Mesenchymal stem cell (in vitro differentiated cells and primary cell): Measurements from ENCODE around the gene CAMK1G.
A peak's percentile ranks its signal among the peaks of the same experiment; 100 is the strongest.

ENCODE experiments used
- DNase-seq: peaks from one replicate; pipeline ENCODE4 v3.0.0-alpha.2; 2013
- H2AFZ ChIP-seq: one replicate; pipeline ENCODE4 v1.6.1; 2013; ENCODE audit warnings: low read depth, mild to moderate bottlenecking, control low read depth, inconsistent platforms, low read length, moderate library complexity
- H2AK5ac ChIP-seq: 2 replicates; pipeline ENCODE4 v1.6.1; 2013; ENCODE audit warnings: low read length, moderate library complexity, mild to moderate bottlenecking, inconsistent platforms; ENCODE audit not compliant: severe bottlenecking
- H2BK120ac ChIP-seq: one replicate; pipeline ENCODE4 v1.6.1; 2013; ENCODE audit warnings: low read depth, mild to moderate bottlenecking, inconsistent platforms, low read length, moderate library complexity
- H2BK12ac ChIP-seq, 2 experiments: one replicate each; pipeline ENCODE4 v1.6.1; 2013; ENCODE audit warnings: inconsistent platforms in 2 of 2, low read length in 2 of 2, mild to moderate bottlenecking in 2 of 2, moderate library complexity in 2 of 2, control low read depth in 1 of 2
- H2BK15ac ChIP-seq: one replicate; pipeline ENCODE4 v1.6.1; 2013; ENCODE audit warnings: mild to moderate bottlenecking, low read depth, inconsistent platforms; ENCODE audit not compliant: poor library complexity, severe bottlenecking
- H2BK5ac ChIP-seq: 2 replicates; pipeline ENCODE4 v1.6.1; 2013; ENCODE audit warnings: low read depth, mild to moderate bottlenecking, low read length, control low read depth, inconsistent platforms; ENCODE audit not compliant: poor library complexity, severe bottlenecking
- H3K14ac ChIP-seq, 2 experiments: one replicate each; pipeline ENCODE4 v1.6.1; 2013; ENCODE audit warnings: inconsistent platforms in 2 of 2, low read length in 2 of 2, control low read depth in 1 of 2, mild to moderate bottlenecking in 1 of 2, moderate library complexity in 1 of 2
- H3K18ac ChIP-seq, 2 experiments: one replicate each; pipeline ENCODE4 v1.6.1; 2013; ENCODE audit warnings: inconsistent platforms in 2 of 2, low read length in 2 of 2, control low read depth in 1 of 2, low read depth in 1 of 2, mild to moderate bottlenecking in 1 of 2
- H3K23ac ChIP-seq, 2 experiments: one replicate each; pipeline ENCODE4 v1.6.1; 2013; ENCODE audit warnings: inconsistent platforms in 2 of 2, low read length in 2 of 2, mild to moderate bottlenecking in 2 of 2, moderate library complexity in 2 of 2, control low read depth in 1 of 2
- H3K27ac ChIP-seq: 2 replicates; pipeline ENCODE4 v1.5.1; 2013; ENCODE audit warnings: mild to moderate bottlenecking, moderate library complexity, low read length, control low read depth, inconsistent platforms; ENCODE audit not compliant: poor library complexity, severe bottlenecking
- H3K27me3 ChIP-seq, 2 experiments: 2 replicates each; pipeline versions ENCODE4 v1.6.1 to v1.7.0; 2013; ENCODE audit warnings: low read length in 2 of 2, mild to moderate bottlenecking in 2 of 2, moderate library complexity in 2 of 2, control low read depth in 1 of 2, inconsistent platforms in 1 of 2; ENCODE audit not compliant: control insufficient read depth in 1 of 2, insufficient read depth in 1 of 2
- H3K36me3 ChIP-seq, 2 experiments: 2 replicates each; pipeline versions ENCODE4 v1.6.1 to v1.7.0; 2013; ENCODE audit warnings: low read length in 2 of 2, control low read depth in 1 of 2, inconsistent platforms in 1 of 2, low read depth in 1 of 2, mild to moderate bottlenecking in 1 of 2; ENCODE audit not compliant: insufficient read depth in 2 of 2, control insufficient read depth in 1 of 2
- H3K4ac ChIP-seq, 2 experiments: one replicate each; pipeline ENCODE4 v1.6.1; 2013; ENCODE audit warnings: inconsistent platforms in 2 of 2, low read length in 2 of 2, mild to moderate bottlenecking in 2 of 2, moderate library complexity in 2 of 2, control low read depth in 1 of 2, low read depth in 1 of 2
- H3K4me1 ChIP-seq: 2 replicates; pipeline ENCODE4 v1.6.1; 2013; ENCODE audit warnings: low read depth, low read length, control low read depth; ENCODE audit not compliant: control insufficient read depth, insufficient read depth
- H3K4me2 ChIP-seq: 2 replicates; pipeline ENCODE4 v1.6.1; 2013; ENCODE audit warnings: low read length, mild to moderate bottlenecking, inconsistent platforms; ENCODE audit not compliant: poor library complexity, severe bottlenecking
- H3K4me3 ChIP-seq, 2 experiments: 2 replicates each; pipeline versions ENCODE4 v1.5.1 to v1.7.0; 2013; ENCODE audit warnings: low read length in 2 of 2, mild to moderate bottlenecking in 2 of 2, control low read depth in 1 of 2, low read depth in 1 of 2; ENCODE audit not compliant: insufficient read depth in 1 of 2
- H3K79me1 ChIP-seq: replicated peaks from 2 replicates; pipeline ENCODE4 v1.6.1; 2013; ENCODE audit warnings: mild to moderate bottlenecking, control low read depth, low read length, inconsistent platforms; ENCODE audit not compliant: poor library complexity, severe bottlenecking
- H3K9ac ChIP-seq: 2 replicates; pipeline ENCODE4 v1.7.0; 2013; ENCODE audit warnings: mild to moderate bottlenecking, low read length, moderate library complexity
- H3K9me3 ChIP-seq: 2 replicates; pipeline ENCODE4 v1.7.0; 2013; ENCODE audit warnings: mild to moderate bottlenecking, low read length; ENCODE audit not compliant: control insufficient read depth
- H4K8ac ChIP-seq: one replicate; pipeline ENCODE4 v1.6.1; 2013; ENCODE audit warnings: inconsistent platforms, mild to moderate bottlenecking, low read length, moderate library complexity
- H4K91ac ChIP-seq: one replicate; pipeline ENCODE4 v1.6.1; 2013; ENCODE audit warnings: mild to moderate bottlenecking, low read length, inconsistent platforms
- WGBS: methylation state at CpG from one replicate; pipeline ENCODE4 v1.1.7; 2013; ENCODE audit warnings: mixed read lengths; 5-methylcytosine and 5-hydroxymethylcytosine counted together

CAMK1G gene

DNA sequence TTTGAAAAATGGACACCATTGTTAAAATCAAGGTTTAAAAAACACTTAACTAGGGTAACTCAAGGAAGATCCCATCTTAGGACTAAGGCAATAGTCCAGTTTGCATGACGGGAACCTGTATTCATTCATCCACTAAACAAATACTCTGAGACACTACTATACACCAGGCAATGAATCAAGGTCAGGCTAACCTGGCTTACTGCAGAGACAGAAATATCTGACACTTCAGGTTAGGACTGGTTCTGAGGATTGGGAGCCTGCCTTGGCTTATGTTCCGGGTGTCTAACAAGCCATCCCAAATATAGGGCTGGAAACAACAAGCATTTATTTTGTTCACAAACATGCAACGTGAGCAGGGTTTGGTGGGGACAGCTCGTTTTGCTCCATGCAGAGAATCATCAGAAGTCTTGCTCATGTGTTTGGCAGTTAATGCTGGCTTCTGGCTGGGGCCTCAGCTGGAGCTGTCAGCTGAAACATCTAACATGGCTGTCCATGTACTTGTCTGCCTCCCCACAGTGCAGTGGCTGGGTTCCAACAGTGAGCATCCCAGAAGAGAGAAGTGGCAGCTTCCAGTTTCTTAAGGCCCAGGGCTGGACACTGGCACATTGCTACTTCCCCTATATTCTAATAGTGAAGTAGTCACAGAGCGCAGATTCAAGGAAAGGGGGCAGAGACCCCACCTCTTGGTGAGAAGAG lies 37.0 kb upstream of the CAMK1G start:
- H2BK15ac ChIP-seq, result no peak overlapping the region
- H2AFZ ChIP-seq, result no peak overlapping the region
- H2BK120ac ChIP-seq, result no peak overlapping the region
- no peak overlapping the region for H2BK5ac ChIP-seq
- no peak overlapping the region for H4K8ac ChIP-seq
- H2AK5ac ChIP-seq, result no peak overlapping the region
- no peak overlapping the region for H3K27ac ChIP-seq
- H3K4me2 ChIP-seq, result no peak overlapping the region
- no peak overlapping the region for H4K91ac ChIP-seq
- H2BK12ac ChIP-seq, result no peak overlapping the region
- no peak overlapping the region for H3K18ac ChIP-seq
- H3K4me3 ChIP-seq, result no peak overlapping the region
- peaks cover 20 to 43% of the 10 kb centered on the region in 2 experiments for H3K27me3 ChIP-seq
- H3K79me1 ChIP-seq, result no peaks in the 10 kb centered on the region
- H3K36me3 ChIP-seq, result no peaks in the 10 kb centered on the region
- H3K9ac ChIP-seq, result no peak overlapping the region
- DNase-seq, result no peak
- no peaks in the 10 kb centered on the region for H3K9me3 ChIP-seq
- no peak overlapping the region for H3K14ac ChIP-seq
- H3K23ac ChIP-seq, result no peak overlapping the region
- 88% methylated on average over 5 of the region's 5 CpGs for WGBS
- H3K4ac ChIP-seq, result no peak overlapping the region
- H3K4me1 ChIP-seq, result peaks cover 1% of the 10 kb centered on the region

- no peak overlapping the region for H3K23ac ChIP-seq
- no peaks in the 10 kb centered on the region for H3K79me1 ChIP-seq
- H4K8ac ChIP-seq, result no peak overlapping the region
- H2BK120ac ChIP-seq, result no peak overlapping the region
- H2AFZ ChIP-seq, result no peak overlapping the region
- WGBS, result 75% methylated on average over 2 of the region's 3 CpGs
- H3K9ac ChIP-seq, result no peak overlapping the region
- H3K36me3 ChIP-seq, result no peaks in the 10 kb centered on the region
- H2BK15ac ChIP-seq, result no peak overlapping the region
- no peak overlapping the region for H3K4me3 ChIP-seq
- no peaks in the 10 kb centered on the region for H3K9me3 ChIP-seq
- H3K27me3 ChIP-seq, result peaks cover 28 to 43% of the 10 kb centered on the region in 2 experiments
- peaks cover 1% of the 10 kb centered on the region for H3K4me1 ChIP-seq
- H3K18ac ChIP-seq, result no peak overlapping the region
- H2BK5ac ChIP-seq, result no peak overlapping the region
- no peak overlapping the region for H2BK12ac ChIP-seq
- no peak overlapping the region for H3K4me2 ChIP-seq
- H3K4ac ChIP-seq, result no peak overlapping the region
- DNase-seq, result no peak
- H4K91ac ChIP-seq, result no peak overlapping the region
- H3K14ac ChIP-seq, result no peak overlapping the region
- H3K27ac ChIP-seq, result no peak overlapping the region
- no peak overlapping the region for H2AK5ac ChIP-seq
These were observed 35.9 kb upstream of the CAMK1G start for GRCh38 chr1:209547626-209548025.

- Histone ChIP-seq H2AK5ac (no peak overlapping the region), H3K4me2 (peak overlapping the region; percentile 19), H3K36me3 (no peaks in the 10 kb centered on the region), H2BK12ac (no peak overlapping the region), H4K8ac (no peak overlapping the region), H3K27ac (no peak overlapping the region), H3K18ac (no peak overlapping the region), H3K4me1 (peaks cover 1% of the 10 kb centered on the region), H3K27me3 (peaks cover 32 to 43% of the 10 kb centered on the region in 2 experiments), H3K9ac (no peak overlapping the region), H3K14ac (no peak overlapping the region), H3K79me1 (no peaks in the 10 kb centered on the region), H3K4me3 (no peak overlapping the region), H2AFZ (no peak overlapping the region), H2BK120ac (no peak overlapping the region), H3K4ac (no peak overlapping the region), H2BK15ac (no peak overlapping the region), H2BK5ac (no peak overlapping the region), H3K9me3 (no peaks in the 10 kb centered on the region), H3K23ac (no peak overlapping the region), H4K91ac (no peak overlapping the region)
- 38% methylated on average over 6 of the region's 6 CpGs for WGBS
- no peak for DNase-seq
These were observed 33.9 kb upstream of the CAMK1G start for GRCh38 chr1:209549443-209550205.

GRCh38 chr1:209550519-209550918 lies 33.0 kb upstream of the CAMK1G start:
- Histone ChIP-seq H2AK5ac (no peak overlapping the region), H2AFZ (no peak overlapping the region), H4K91ac (no peak overlapping the region), H3K18ac (no peak overlapping the region), H2BK15ac (no peak overlapping the region), H3K9ac (no peak overlapping the region), H2BK120ac (no peak overlapping the region), H3K23ac (no peak overlapping the region), H4K8ac (no peak overlapping the region), H3K4me2 (no peak overlapping the region), H3K14ac (no peak overlapping the region), H3K4ac (no peak overlapping the region), H3K27me3 (peaks cover 32 to 37% of the 10 kb centered on the region in 2 experiments), H3K4me3 (no peak overlapping the region), H3K79me1 (no peaks in the 10 kb centered on the region), H2BK12ac (no peak overlapping the region), H2BK5ac (no peak overlapping the region), H3K4me1 (peaks cover 1% of the 10 kb centered on the region), H3K36me3 (no peaks in the 10 kb centered on the region), H3K9me3 (no peaks in the 10 kb centered on the region), H3K27ac (no peak overlapping the region)
- no peak for DNase-seq
- 75% methylated on average over 2 of the region's 2 CpGs for WGBS
